Measurements from ENCODE around the gene COL9A3.

Gene COL9A3

DNA sequence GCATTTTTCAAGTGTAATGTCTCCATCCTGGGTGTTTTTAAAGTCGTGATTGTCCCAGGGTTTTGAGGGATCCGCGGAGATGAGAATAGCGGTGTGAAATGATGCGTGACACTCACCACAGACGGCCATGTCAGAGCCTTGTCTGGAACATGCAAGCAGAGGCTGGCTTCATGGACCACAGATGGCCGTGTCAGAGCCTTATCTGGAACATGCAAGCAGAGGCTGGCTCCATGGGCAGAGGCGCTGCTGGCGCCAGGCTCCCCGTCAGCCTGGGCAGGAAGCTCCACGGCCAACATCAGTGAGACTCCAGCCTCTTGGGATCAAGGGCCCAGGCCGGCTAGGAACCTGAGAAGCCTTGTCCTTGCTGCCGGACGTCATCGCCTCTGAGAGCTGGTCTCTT is 28.2 kb upstream of the COL9A3 start:
- no peak for TF ChIP-seq CREB1 (IDR thresholded peaks at IDR 0.05; ENCODE audit: low read depth)
- no peak for TF ChIP-seq TAF1 (IDR thresholded peaks at IDR 0.05; ENCODE audit: low read depth)
- TF ChIP-seq, protein P1, sequence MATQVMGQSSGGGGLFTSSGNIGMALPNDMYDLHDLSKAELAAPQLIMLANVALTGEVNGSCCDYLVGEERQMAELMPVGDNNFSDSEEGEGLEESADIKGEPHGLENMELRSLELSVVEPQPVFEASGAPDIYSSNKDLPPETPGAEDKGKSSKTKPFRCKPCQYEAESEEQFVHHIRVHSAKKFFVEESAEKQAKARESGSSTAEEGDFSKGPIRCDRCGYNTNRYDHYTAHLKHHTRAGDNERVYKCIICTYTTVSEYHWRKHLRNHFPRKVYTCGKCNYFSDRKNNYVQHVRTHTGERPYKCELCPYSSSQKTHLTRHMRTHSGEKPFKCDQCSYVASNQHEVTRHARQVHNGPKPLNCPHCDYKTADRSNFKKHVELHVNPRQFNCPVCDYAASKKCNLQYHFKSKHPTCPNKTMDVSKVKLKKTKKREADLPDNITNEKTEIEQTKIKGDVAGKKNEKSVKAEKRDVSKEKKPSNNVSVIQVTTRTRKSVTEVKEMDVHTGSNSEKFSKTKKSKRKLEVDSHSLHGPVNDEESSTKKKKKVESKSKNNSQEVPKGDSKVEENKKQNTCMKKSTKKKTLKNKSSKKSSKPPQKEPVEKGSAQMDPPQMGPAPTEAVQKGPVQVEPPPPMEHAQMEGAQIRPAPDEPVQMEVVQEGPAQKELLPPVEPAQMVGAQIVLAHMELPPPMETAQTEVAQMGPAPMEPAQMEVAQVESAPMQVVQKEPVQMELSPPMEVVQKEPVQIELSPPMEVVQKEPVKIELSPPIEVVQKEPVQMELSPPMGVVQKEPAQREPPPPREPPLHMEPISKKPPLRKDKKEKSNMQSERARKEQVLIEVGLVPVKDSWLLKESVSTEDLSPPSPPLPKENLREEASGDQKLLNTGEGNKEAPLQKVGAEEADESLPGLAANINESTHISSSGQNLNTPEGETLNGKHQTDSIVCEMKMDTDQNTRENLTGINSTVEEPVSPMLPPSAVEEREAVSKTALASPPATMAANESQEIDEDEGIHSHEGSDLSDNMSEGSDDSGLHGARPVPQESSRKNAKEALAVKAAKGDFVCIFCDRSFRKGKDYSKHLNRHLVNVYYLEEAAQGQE (IDR thresholded peaks at IDR 0.05; ENCODE audit: low read depth), result no peak
- no peak for TF ChIP-seq ZBTB7A (IDR thresholded peaks at IDR 0.05; ENCODE audit: low read depth)
- TF ChIP-seq EP300 (IDR thresholded peaks at IDR 0.05; ENCODE audit: borderline replicate concordance), result no peak

DNA sequence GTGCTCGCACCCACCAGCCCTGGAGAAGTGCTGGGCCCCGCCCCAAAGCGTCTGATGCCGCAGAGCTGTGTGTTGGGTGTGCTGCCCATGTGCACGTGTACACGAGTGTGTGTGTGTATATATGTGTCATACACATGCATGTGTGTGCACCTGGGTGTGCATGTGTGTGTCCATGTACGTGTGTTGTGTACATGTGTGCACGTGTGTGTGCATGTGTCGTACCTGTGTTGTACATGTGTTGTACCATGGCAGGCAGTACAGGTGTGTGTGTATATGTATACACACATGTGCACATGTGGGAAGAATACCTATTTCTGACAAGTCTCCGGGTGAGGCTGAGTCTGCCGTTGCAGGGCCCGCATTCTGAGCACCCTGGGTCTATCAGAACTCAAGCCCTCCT is 26.8 kb upstream of the COL9A3 start:
- TF ChIP-seq, protein P1 (IDR thresholded peaks at IDR 0.05; ENCODE audit: low read depth), result no peak
- TF ChIP-seq, protein P2, sequence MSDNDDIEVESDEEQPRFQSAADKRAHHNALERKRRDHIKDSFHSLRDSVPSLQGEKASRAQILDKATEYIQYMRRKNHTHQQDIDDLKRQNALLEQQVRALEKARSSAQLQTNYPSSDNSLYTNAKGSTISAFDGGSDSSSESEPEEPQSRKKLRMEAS (IDR thresholded peaks at IDR 0.05), result no peak
- TF ChIP-seq TCF12 (IDR thresholded peaks at IDR 0.05; ENCODE audit: low read depth) (no peak), NFIC (IDR thresholded peaks at IDR 0.05) (no peak), EP300 (IDR thresholded peaks at IDR 0.05; ENCODE audit: borderline replicate concordance) (no peak), TEAD4 (IDR thresholded peaks at IDR 0.05) (no peak), ZBTB7A (IDR thresholded peaks at IDR 0.05; ENCODE audit: low read depth) (no peak), CREB1 (IDR thresholded peaks at IDR 0.05; ENCODE audit: low read depth) (no peak), CEBPB (IDR thresholded peaks at IDR 0.05) (no peak), FOXM1 (IDR thresholded peaks at IDR 0.05; ENCODE audit: borderline replicate concordance, low read depth) (no peak), EGR1 (IDR thresholded peaks at IDR 0.05) (no peak), RAD21 (IDR thresholded peaks at IDR 0.05; ENCODE audit: low read depth) (no peak)

DNA sequence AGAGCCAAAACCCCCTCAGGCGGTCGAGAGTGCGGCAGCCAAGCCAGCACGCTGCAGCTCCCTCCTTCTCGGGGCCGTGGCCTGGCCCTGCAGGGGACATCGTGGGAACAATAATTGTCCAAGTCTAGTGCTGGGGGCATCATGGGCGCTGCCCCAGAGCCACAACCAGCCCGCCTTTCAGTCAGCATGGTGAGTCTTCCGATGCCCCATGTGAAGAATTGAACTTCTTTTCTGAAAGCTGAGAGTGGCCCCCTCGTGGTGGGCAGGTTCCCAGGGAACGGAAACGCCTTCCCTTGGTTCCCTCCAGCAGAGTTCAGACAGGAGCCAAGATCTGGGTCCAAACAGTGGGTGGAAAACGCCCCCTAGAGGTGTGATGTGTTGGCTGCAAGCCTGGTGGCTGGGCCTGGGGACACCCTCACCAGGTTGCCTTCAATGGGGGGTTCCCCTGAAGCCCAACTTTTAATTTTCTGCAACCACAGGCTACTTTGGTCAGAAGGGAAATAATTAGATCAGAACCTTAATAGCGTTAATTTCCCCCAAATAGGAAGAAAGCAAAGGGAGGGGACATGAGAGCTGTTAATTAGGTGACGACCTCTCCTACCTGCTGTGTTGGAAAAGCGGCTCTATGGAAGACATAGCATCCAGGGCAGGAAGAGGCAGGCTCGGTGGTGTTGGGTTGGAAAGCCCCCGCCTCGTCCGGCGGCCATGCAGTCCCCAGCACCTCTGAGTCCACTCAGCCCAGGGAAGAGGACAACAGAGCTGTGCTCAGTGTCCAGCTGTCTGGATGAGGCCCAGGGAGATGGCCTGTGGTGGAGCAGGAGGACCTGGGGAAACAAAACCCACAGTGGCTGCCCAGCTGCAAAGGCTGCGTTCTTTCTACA is 25.3 kb upstream of the COL9A3 start:
- TF ChIP-seq, protein P2 (IDR thresholded peaks at IDR 0.05), result peak; percentile 46
- TF ChIP-seq, protein P3, sequence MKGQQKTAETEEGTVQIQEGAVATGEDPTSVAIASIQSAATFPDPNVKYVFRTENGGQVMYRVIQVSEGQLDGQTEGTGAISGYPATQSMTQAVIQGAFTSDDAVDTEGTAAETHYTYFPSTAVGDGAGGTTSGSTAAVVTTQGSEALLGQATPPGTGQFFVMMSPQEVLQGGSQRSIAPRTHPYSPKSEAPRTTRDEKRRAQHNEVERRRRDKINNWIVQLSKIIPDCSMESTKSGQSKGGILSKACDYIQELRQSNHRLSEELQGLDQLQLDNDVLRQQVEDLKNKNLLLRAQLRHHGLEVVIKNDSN (IDR thresholded peaks at IDR 0.05), result no peak
- peak; percentile 48; the same call in 1 of the 2 replicates for TF ChIP-seq ZBTB7A (IDR thresholded peaks at IDR 0.05; ENCODE audit: low read depth)
- TF ChIP-seq NFIC (IDR thresholded peaks at IDR 0.05), result peak; percentile 69
- peak; percentile 97 for TF ChIP-seq RAD21 (IDR thresholded peaks at IDR 0.05; ENCODE audit: low read depth)

DNA sequence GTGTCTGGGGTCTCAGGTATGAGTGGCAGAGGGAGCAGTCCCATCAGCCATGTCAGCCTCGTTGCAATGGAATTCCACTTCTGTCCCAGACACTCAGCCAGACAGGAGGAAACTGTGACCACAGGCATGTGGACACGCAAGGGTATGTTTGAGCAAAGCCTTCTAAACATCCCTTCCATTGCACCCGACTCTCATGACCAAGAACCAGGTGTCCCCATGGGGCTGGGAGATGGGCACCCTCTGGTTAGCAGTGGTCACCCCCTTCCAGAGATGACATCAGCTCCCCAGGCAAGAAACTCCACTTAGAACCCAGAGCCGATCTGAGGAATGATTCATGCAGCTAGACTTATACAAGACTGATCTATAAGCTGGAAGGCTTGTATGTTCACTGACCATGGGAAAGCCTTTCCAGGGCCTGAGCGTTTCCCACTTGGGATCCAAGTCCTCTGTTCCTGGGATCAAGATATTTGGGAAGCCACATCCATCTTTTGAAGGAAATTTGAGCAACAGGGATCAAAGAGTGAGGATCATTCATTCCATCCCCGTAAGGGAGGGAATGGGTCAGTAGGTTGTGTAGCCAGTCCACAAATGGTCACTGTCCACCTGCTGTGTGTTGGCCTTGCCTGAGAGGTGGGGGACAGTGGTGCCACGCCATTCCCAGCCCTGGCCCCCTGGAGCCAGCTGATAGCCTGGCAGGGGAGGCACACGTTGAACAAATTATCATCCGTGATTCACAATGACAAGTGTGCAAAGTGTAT is 24.5 kb upstream of the COL9A3 start:
- no peak for TF ChIP-seq EP300 (IDR thresholded peaks at IDR 0.05; ENCODE audit: borderline replicate concordance)
- TF ChIP-seq TCF12 (IDR thresholded peaks at IDR 0.05; ENCODE audit: low read depth), result no peak
- no peak for TF ChIP-seq FOXM1 (IDR thresholded peaks at IDR 0.05; ENCODE audit: borderline replicate concordance, low read depth)
- no peak for TF ChIP-seq ZBTB7A (IDR thresholded peaks at IDR 0.05; ENCODE audit: low read depth)
- TF ChIP-seq, protein P1 (IDR thresholded peaks at IDR 0.05; ENCODE audit: low read depth), result no peak
- TF ChIP-seq YY1 (IDR thresholded peaks at IDR 0.05; ENCODE audit: low read depth), result no peak
